SK-N-MC (cell line): ENCODE measurements around the gene IQSEC1.

Experiments
- DNase-seq: peaks from one replicate; pipeline ENCODE4 v3.0.0-alpha.2; 2011; ENCODE audit warnings: low read depth, low spot score
- H3K27ac ChIP-seq: fragments of 200-600 bp; sonication (generic); 2 replicates; pipeline ENCODE4 v1.5.1; 2016; ENCODE audit warnings: mixed run types
- H3K36me3 ChIP-seq: fragments of 200-600 bp; sonication (generic); 2 replicates; pipeline ENCODE4 v1.6.1; 2017; ENCODE audit warnings: antibody characterized with exemption, low read length, mixed read lengths; ENCODE audit not compliant: insufficient read depth
- H3K4me3 ChIP-seq: fragments of 200-600 bp; sonication (generic); 2 replicates; pipeline ENCODE4 v1.5.1; 2016
- H3K9ac ChIP-seq: fragments of 200-600 bp; sonication (generic); 2 replicates; pipeline ENCODE4 v1.8.0; 2017; ENCODE audit warnings: mixed run types, mixed read lengths; ENCODE audit not compliant: insufficient read length
- H3K9me3 ChIP-seq: fragments of 200-600 bp; sonication (generic); 2 replicates; pipeline ENCODE4 v1.6.1; 2017; ENCODE audit warnings: low read depth, mild to moderate bottlenecking, antibody characterized with exemption, low read length, moderate library complexity, mixed read lengths
- EZH2 ChIP-seq: fragments of 200-600 bp; sonication (generic); IDR thresholded peaks from one replicate; pipeline ENCODE4 v1.6.1; 2017; ENCODE audit warnings: antibody characterized with exemption
- FOXP2 ChIP-seq: optimal IDR thresholded peaks from 2 replicates; pipeline ENCODE3; 2011; ENCODE audit warnings: mild to moderate bottlenecking, moderate library complexity; ENCODE audit not compliant: insufficient read depth; ENCODE audit errors: extremely low read length, control extremely low read depth
- POLR2AphosphoS5 ChIP-seq: IDR thresholded peaks from 2 replicates; pipeline ENCODE4 v1.6.1; 2012; ENCODE audit warnings: mild to moderate bottlenecking, low read depth, low read length, borderline replicate concordance

IQSEC1 gene

GRCh38 chr3:12975748-12976522, 97.3 kb downstream of the IQSEC1 start:
- no peaks in the 10 kb centered on the region for H3K36me3 ChIP-seq
- DNase-seq: no peak
- TF ChIP-seq FOXP2: no peak
- TF ChIP-seq EZH2: no peak
- TF ChIP-seq POLR2AphosphoS5: no peak
- H3K9ac ChIP-seq: no peak overlapping the region
- no peak overlapping the region for H3K27ac ChIP-seq
- no peak overlapping the region for H3K4me3 ChIP-seq
- no peaks in the 10 kb centered on the region for H3K9me3 ChIP-seq

- DNase-seq: no peak
- H3K27ac ChIP-seq: no peak overlapping the region
- no peak for TF ChIP-seq FOXP2
- no peak for TF ChIP-seq POLR2AphosphoS5
- no peak for TF ChIP-seq EZH2
- no peaks in the 10 kb centered on the region for H3K9me3 ChIP-seq
- no peak overlapping the region for H3K9ac ChIP-seq
- H3K36me3 ChIP-seq: no peaks in the 10 kb centered on the region
- no peak overlapping the region for H3K4me3 ChIP-seq
Measured at GRCh38 chr3:12974819-12975218, 98.4 kb downstream of the IQSEC1 start.

GRCh38 chr3:12974334-12974733, 98.9 kb downstream of the IQSEC1 start:
- Histone ChIP-seq H3K36me3 (no peaks in the 10 kb centered on the region), H3K9me3 (no peaks in the 10 kb centered on the region), H3K9ac (no peak overlapping the region), H3K4me3 (no peak overlapping the region), H3K27ac (no peak overlapping the region)
- DNase-seq: no peak
- TF ChIP-seq POLR2AphosphoS5: no peak
- TF ChIP-seq FOXP2: no peak
- TF ChIP-seq EZH2: no peak

- no peaks in the 10 kb centered on the region for H3K36me3 ChIP-seq
- H3K9me3 ChIP-seq: no peaks in the 10 kb centered on the region
- no peak overlapping the region for H3K4me3 ChIP-seq
- no peak for TF ChIP-seq POLR2AphosphoS5
- TF ChIP-seq EZH2: no peak
- TF ChIP-seq FOXP2: no peak
- H3K9ac ChIP-seq: no peak overlapping the region
- H3K27ac ChIP-seq: no peak overlapping the region
- DNase-seq: no peak
Measured at GRCh38 chr3:12973827-12974226, 99.4 kb downstream of the IQSEC1 start.

- no peak overlapping the region for H3K27ac ChIP-seq
- DNase-seq: no peak
- no peaks in the 10 kb centered on the region for H3K9me3 ChIP-seq
- H3K4me3 ChIP-seq: no peak overlapping the region
- TF ChIP-seq EZH2 (no peak), POLR2AphosphoS5 (no peak), FOXP2 (no peak)
- H3K36me3 ChIP-seq: no peaks in the 10 kb centered on the region
- no peak overlapping the region for H3K9ac ChIP-seq
Measured at GRCh38 chr3:12972781-12973702, 100.2 kb downstream of the IQSEC1 start.

- DNase-seq: no peak
- Histone ChIP-seq H3K27ac (no peak overlapping the region), H3K4me3 (no peak overlapping the region), H3K9me3 (no peaks in the 10 kb centered on the region), H3K9ac (no peak overlapping the region), H3K36me3 (no peaks in the 10 kb centered on the region)
- no peak for TF ChIP-seq FOXP2
- TF ChIP-seq POLR2AphosphoS5: no peak
- TF ChIP-seq EZH2: no peak
Measured at GRCh38 chr3:12972043-12972442, 101.2 kb downstream of the IQSEC1 start.

GRCh38 chr3:12970684-12971083, 102.5 kb downstream of the IQSEC1 start:
- no peak for DNase-seq
- Histone ChIP-seq H3K9ac (no peak overlapping the region), H3K4me3 (no peak overlapping the region), H3K36me3 (no peaks in the 10 kb centered on the region), H3K9me3 (no peaks in the 10 kb centered on the region), H3K27ac (no peak overlapping the region)
- TF ChIP-seq EZH2 (no peak), POLR2AphosphoS5 (no peak), FOXP2 (no peak)

GRCh38 chr3:12969486-12969885, 103.7 kb downstream of the IQSEC1 start:
- no peak for DNase-seq
- no peak overlapping the region for H3K4me3 ChIP-seq
- no peaks in the 10 kb centered on the region for H3K36me3 ChIP-seq
- H3K9ac ChIP-seq: no peak overlapping the region
- no peak overlapping the region for H3K27ac ChIP-seq
- TF ChIP-seq POLR2AphosphoS5 (no peak), FOXP2 (no peak), EZH2 (no peak)
- H3K9me3 ChIP-seq: no peaks in the 10 kb centered on the region

GRCh38 chr3:12968541-12968940, 104.7 kb downstream of the IQSEC1 start:
- H3K4me3 ChIP-seq: no peak overlapping the region
- no peaks in the 10 kb centered on the region for H3K36me3 ChIP-seq
- no peak overlapping the region for H3K27ac ChIP-seq
- no peak for TF ChIP-seq EZH2
- no peak for TF ChIP-seq POLR2AphosphoS5
- TF ChIP-seq FOXP2: no peak
- no peak for DNase-seq
- no peak overlapping the region for H3K9ac ChIP-seq
- no peaks in the 10 kb centered on the region for H3K9me3 ChIP-seq
